OCI-LY7 (cell line): ENCODE data around the gene TIMM23. TPM values are rescaled to one million over a fixed set of nuclear protein-coding genes. Genes with fewer than 3 reads are reported as not detected.
"Not testable (repeated sequence)": the region's sequence is repeated elsewhere in the genome, so short reads cannot be mapped to it uniquely, and the experiment has no call there.

Experiments used
- BruUV-seq: library from RNA; stranded (reverse); fragments of 400-500 nt; replicated peaks from 2 replicates; lab custom pipeline; 2021; lab: Mats Ljungman, UMichigan
- CTCF ChIA-PET: fragments of 300-600 bp; sonication (Branson Sonifier 250); formaldehyde crosslinking; loops from one replicate; lab custom pipeline; 2022; ENCODE audit warnings: antibody characterized with exemption; ENCODE audit not compliant: unreplicated experiment; lab: Charles Lee
- POLR2A ChIA-PET: fragments of 300-600 bp; sonication (Branson Sonifier 250); formaldehyde crosslinking; loops from one replicate; lab custom pipeline; 2022; ENCODE audit warnings: antibody characterized with exemption; lab: Charles Lee
- DNase-seq: peaks from one replicate; pipeline ENCODE4 v3.0.0-alpha.2; 2015; ENCODE audit warnings: low spot score
- H2AFZ ChIP-seq: fragments of 200-600 bp; sonication (generic), shearing (Covaris generic); 2 replicates; pipeline ENCODE4 v1.6.1; 2014; ENCODE audit warnings: mild to moderate bottlenecking, antibody characterized with exemption, low read length, moderate library complexity
- H3K27ac ChIP-seq: fragments of 200-600 bp; sonication (generic); 2 replicates; pipeline ENCODE4 v1.5.1; 2014; ENCODE audit warnings: mixed run types, low read depth, mild to moderate bottlenecking, moderate library complexity, low read length, inconsistent platforms; ENCODE audit not compliant: poor library complexity, severe bottlenecking
- H3K36me3 ChIP-seq: fragments of 200-600 bp; sonication (generic); 2 replicates; pipeline ENCODE4 v1.6.1; 2014; ENCODE audit warnings: mild to moderate bottlenecking, antibody characterized with exemption, low read length, moderate library complexity, mixed read lengths; ENCODE audit not compliant: insufficient read depth
- H3K4me1 ChIP-seq: fragments of 200-600 bp; sonication (generic); 2 replicates; pipeline ENCODE4 v1.5.1; 2014; ENCODE audit warnings: mild to moderate bottlenecking, low read length; ENCODE audit not compliant: insufficient read depth, poor library complexity, severe bottlenecking
- H3K4me2 ChIP-seq: fragments of 200-600 bp; sonication (generic); 2 replicates; pipeline ENCODE4 v1.6.1; 2014; ENCODE audit warnings: mild to moderate bottlenecking, low read length
- H3K4me3 ChIP-seq: fragments of 200-600 bp; sonication (generic); 2 replicates; pipeline ENCODE4 v1.5.1; 2014; ENCODE audit warnings: mild to moderate bottlenecking, low read depth, low read length; ENCODE audit not compliant: poor library complexity, severe bottlenecking
- H3K79me2 ChIP-seq: fragments of 200-600 bp; sonication (generic); 2 replicates; pipeline ENCODE4 v1.6.1; 2016; ENCODE audit warnings: low read depth, mild to moderate bottlenecking, low read length, moderate library complexity, mixed read lengths; ENCODE audit not compliant: insufficient read depth
- H3K9me2 ChIP-seq: fragments of 200-600 bp; sonication (generic); 2 replicates; pipeline ENCODE4 v1.6.1; 2016; ENCODE audit warnings: mild to moderate bottlenecking, low read length, mixed read lengths; ENCODE audit not compliant: insufficient read depth
- H3K9me3 ChIP-seq: fragments of 200-600 bp; sonication (generic); 2 replicates; pipeline ENCODE4 v1.6.1; 2014; ENCODE audit warnings: mild to moderate bottlenecking, mixed run types, low read length, mixed read lengths
- H4K20me1 ChIP-seq: fragments of 200-600 bp; sonication (generic); 2 replicates; pipeline ENCODE4 v1.6.1; 2014; ENCODE audit warnings: mild to moderate bottlenecking, antibody characterized with exemption, low read length, moderate library complexity, mixed read lengths; ENCODE audit not compliant: insufficient read depth
- CTCF ChIP-seq: fragments of 200-600 bp; sonication (generic); conservative IDR thresholded peaks from 2 replicates; pipeline ENCODE4 v1.5.1; 2014; ENCODE audit warnings: mild to moderate bottlenecking, antibody characterized with exemption, low read length, moderate library complexity, mixed read lengths
- intact Hi-C: fragments of 100-400 bp; cut with micrococcal nuclease; formaldehyde crosslinking; loops from one replicate; pipeline ENCODE4 v1.10.0; 2022; ENCODE audit not compliant: unreplicated experiment
- total RNA-seq, 2 experiments: library from RNA; depleted of rRNA in 1 of 2; stranded (reverse); fragments of >200 nt in 1 of 2; shearing (Covaris generic) in 1 of 2; gene quantifications; 2 replicates each; pipeline ENCODE4 v1.2.3, GENCODE V29; 2014 to 2022

Gene TIMM23
- total RNA-seq, 2 experiments from 2014 or later = 50.5 to 59.1 TPM

- not testable (repeated sequence) for BruUV-seq, H3K4me1 ChIP-seq, DNase-seq
Observed at GRCh38 chr10:45941196-45941595, 31.1 kb upstream of the TIMM23 start.

DNA sequence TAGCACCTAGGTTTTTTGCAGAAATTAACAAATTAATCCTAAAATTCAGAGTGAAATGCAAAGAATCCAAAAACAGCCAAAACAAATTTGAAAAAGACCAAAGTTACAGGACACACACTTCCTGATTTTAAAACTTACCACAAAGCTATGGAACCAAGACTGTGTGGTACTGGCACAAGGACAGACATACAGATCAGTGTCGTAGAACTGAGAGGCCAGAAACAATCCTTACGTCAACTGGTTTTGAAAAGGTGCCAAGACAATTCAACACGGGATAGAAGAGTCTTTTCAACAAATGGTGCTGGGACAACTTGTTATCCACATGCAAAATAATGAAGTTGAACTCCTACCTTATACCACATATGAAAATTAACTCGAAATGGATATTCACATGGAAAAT, 26.8 kb upstream of the TIMM23 start:
- H4K20me1 ChIP-seq, H2AFZ ChIP-seq, H3K79me2 ChIP-seq, POLR2A ChIA-PET, DNase-seq, BruUV-seq, H3K4me3 ChIP-seq, CTCF ChIA-PET, H3K9me3 ChIP-seq, H3K4me1 ChIP-seq, H3K9me2 ChIP-seq, H3K27ac ChIP-seq, H3K4me2 ChIP-seq: not testable (repeated sequence)
- intact Hi-C loops = loop anchor here (10.0 kb wide), 1 partner anchor 481 kb away; no protein-coding TSS in a partner anchor
- H3K36me3 ChIP-seq = peaks cover 23% of the 10 kb centered on the region; the same call in 1 of the 2 replicates

More at GRCh38 chr10:45941196-45941595, 31.1 kb upstream of the TIMM23 start:
- intact Hi-C loops = loop anchor here (10.0 kb wide), 1 partner anchor 476 kb away; no protein-coding TSS in a partner anchor
- H2AFZ ChIP-seq, H3K27ac ChIP-seq, H3K9me3 ChIP-seq, H3K4me2 ChIP-seq, H4K20me1 ChIP-seq, POLR2A ChIA-PET, H3K36me3 ChIP-seq, H3K4me3 ChIP-seq, H3K79me2 ChIP-seq, H3K9me2 ChIP-seq, CTCF ChIA-PET: not testable (repeated sequence)

DNA sequence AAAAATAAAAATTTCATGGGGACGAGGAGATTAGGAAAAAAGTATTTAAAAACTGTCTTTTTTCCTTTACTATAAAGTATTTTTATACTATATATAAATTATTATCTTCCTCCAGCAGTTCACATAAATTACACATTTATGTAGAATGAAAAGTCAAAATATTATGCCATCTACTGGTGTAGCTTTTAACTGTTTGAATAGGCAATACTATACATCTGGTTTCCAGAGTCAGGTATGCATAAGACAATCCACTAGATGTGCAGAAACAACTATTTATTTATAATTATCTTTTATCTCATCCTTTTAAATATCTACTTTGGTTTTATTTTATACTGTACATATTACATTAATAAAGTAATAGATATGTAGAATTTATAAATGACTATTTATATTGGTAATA, 24.9 kb upstream of the TIMM23 start:
- intact Hi-C loops = loop anchor here (10.0 kb wide), 1 partner anchor 483 kb away; no protein-coding TSS in a partner anchor
- H3K9me2 ChIP-seq, CTCF ChIA-PET: not testable (repeated sequence)

DNA sequence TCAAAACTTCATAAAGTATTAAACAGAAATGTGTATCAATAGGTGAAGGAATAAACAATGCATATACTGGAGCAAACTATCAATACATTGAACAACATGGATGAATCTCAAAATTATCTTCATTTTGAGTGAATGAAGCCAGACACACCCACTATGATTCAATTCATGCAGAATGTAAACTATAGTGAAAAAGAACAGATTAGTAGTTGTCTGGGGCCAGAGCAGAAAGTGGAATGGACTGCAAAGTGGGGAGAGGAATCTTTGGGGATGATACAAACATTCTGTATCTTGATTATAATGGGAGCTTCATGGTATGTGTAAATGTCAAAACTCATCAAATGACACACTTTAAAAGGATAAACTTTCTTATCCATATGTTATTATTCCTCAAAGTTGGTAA, 23.5 kb upstream of the TIMM23 start:
- H3K36me3 ChIP-seq = peaks cover 23% of the 10 kb centered on the region
- intact Hi-C loops = loop anchor here (10.0 kb wide), 1 partner anchor 484 kb away; no protein-coding TSS in a partner anchor
- H3K4me2 ChIP-seq, H2AFZ ChIP-seq, DNase-seq, BruUV-seq, H3K79me2 ChIP-seq, H4K20me1 ChIP-seq, H3K27ac ChIP-seq, CTCF ChIA-PET, H3K4me3 ChIP-seq, H3K9me2 ChIP-seq, H3K4me1 ChIP-seq, H3K9me3 ChIP-seq, POLR2A ChIA-PET: not testable (repeated sequence)

More for the DNA sequence above, 24.9 kb upstream of the TIMM23 start:
- H3K4me1 ChIP-seq, H3K4me3 ChIP-seq, H3K4me2 ChIP-seq, POLR2A ChIA-PET, H4K20me1 ChIP-seq, BruUV-seq, H3K9me3 ChIP-seq, DNase-seq, H3K79me2 ChIP-seq, H3K27ac ChIP-seq, H2AFZ ChIP-seq: not testable (repeated sequence)
- TF ChIP-seq CTCF = peak; percentile 40; the same call in 1 of the 2 replicates
- H3K36me3 ChIP-seq = peaks cover 23% of the 10 kb centered on the region

DNA sequence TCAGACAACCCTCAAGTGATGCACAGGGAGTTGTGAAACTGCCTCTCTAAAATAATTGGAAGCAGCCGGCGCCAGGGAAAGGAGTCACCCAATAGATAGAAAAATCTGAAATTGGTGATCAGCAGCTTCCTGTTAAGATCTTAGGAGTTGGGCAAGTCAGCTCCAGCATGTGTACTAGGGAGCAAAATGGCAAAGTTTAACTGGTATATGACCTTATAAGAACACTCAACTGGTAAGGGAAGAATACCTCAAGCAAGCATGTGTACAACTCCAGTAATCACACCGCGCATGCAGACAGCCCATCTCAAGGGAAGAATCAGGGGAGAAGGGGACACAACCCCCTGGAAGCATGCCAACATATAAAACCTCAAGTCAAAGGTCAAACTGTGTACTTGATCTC, 17.9 kb upstream of the TIMM23 start:
- H3K27ac ChIP-seq, H3K4me3 ChIP-seq, intact Hi-C loops, H3K79me2 ChIP-seq, H3K9me2 ChIP-seq, BruUV-seq, DNase-seq, H3K4me1 ChIP-seq, H3K9me3 ChIP-seq, H4K20me1 ChIP-seq, H2AFZ ChIP-seq, CTCF ChIA-PET, H3K4me2 ChIP-seq, POLR2A ChIA-PET, H3K36me3 ChIP-seq: not testable (repeated sequence)

- H3K27ac ChIP-seq, H3K4me2 ChIP-seq, H3K4me3 ChIP-seq, DNase-seq, H2AFZ ChIP-seq, H3K79me2 ChIP-seq, CTCF ChIA-PET, POLR2A ChIA-PET, H4K20me1 ChIP-seq, H3K36me3 ChIP-seq, intact Hi-C loops, H3K4me1 ChIP-seq, BruUV-seq, H3K9me3 ChIP-seq, H3K9me2 ChIP-seq: not testable (repeated sequence)
Observed at GRCh38 chr10:45956634-45957033, 15.7 kb upstream of the TIMM23 start.
